MM.1S (cell line): ENCODE results near the gene SIK2.

Source experiments
- DNase-seq: peaks from one replicate; pipeline ENCODE4 v3.0.0-alpha.2; 2015
- H2AFZ ChIP-seq: fragments of 300-600 bp; sonication (generic); 2 replicates; pipeline ENCODE4 v1.6.0; 2016; ENCODE audit warnings: antibody characterized with exemption, low read length
- H3F3A ChIP-seq: fragments of 300-600 bp; sonication (generic); 2 replicates; pipeline ENCODE4 v1.6.1; 2016; ENCODE audit warnings: mild to moderate bottlenecking, antibody characterized with exemption, low read length, moderate library complexity, mixed read lengths; ENCODE audit not compliant: insufficient read depth
- H3K27ac ChIP-seq: fragments of 300-600 bp; sonication (generic); 2 replicates; pipeline ENCODE4 v1.5.1; 2016; ENCODE audit warnings: mild to moderate bottlenecking, low read length
- H3K27me3 ChIP-seq: fragments of 300-600 bp; sonication (generic); replicated peaks from 2 replicates; pipeline ENCODE4 v1.6.0; 2016; ENCODE audit warnings: low read length; ENCODE audit not compliant: insufficient read depth
- H3K36me3 ChIP-seq: fragments of 300-600 bp; sonication (generic); replicated peaks from 2 replicates; pipeline ENCODE4 v1.6.1; 2016; ENCODE audit warnings: mild to moderate bottlenecking, low read length, mixed read lengths; ENCODE audit not compliant: insufficient read depth
- H3K4me1 ChIP-seq: fragments of 300-600 bp; sonication (generic); 2 replicates; pipeline ENCODE4 v1.6.1; 2016; ENCODE audit warnings: low read length, mixed read lengths
- H3K4me2 ChIP-seq: fragments of 300-600 bp; sonication (generic); 2 replicates; pipeline ENCODE4 v1.6.0; 2016; ENCODE audit warnings: low read depth, low read length
- H3K4me3 ChIP-seq: fragments of 300-600 bp; sonication (generic); 2 replicates; pipeline ENCODE4 v1.5.1; 2016; ENCODE audit warnings: low read length, mixed read lengths
- H3K79me2 ChIP-seq: fragments of 300-600 bp; sonication (generic); 2 replicates; pipeline ENCODE4 v1.6.1; 2016; ENCODE audit warnings: mixed run types, low read length, mixed read lengths
- H3K9ac ChIP-seq: fragments of 300-600 bp; sonication (generic); 2 replicates; pipeline ENCODE4 v1.6.1; 2016; ENCODE audit warnings: low read length, mixed read lengths
- H3K9me2 ChIP-seq: fragments of 300-600 bp; sonication (generic); replicated peaks from 2 replicates; pipeline ENCODE4 v1.6.1; 2016; ENCODE audit warnings: mild to moderate bottlenecking, low read length, mixed read lengths; ENCODE audit not compliant: insufficient read depth
- H3K9me3 ChIP-seq: fragments of 300-600 bp; sonication (generic); replicated peaks from 2 replicates; pipeline ENCODE4 v1.6.1; 2016; ENCODE audit warnings: mild to moderate bottlenecking, low read length, mixed read lengths; ENCODE audit not compliant: insufficient read depth
- H4K20me1 ChIP-seq: fragments of 300-600 bp; sonication (generic); 2 replicates; pipeline ENCODE4 v1.6.1; 2016; ENCODE audit warnings: mild to moderate bottlenecking, low read length, moderate library complexity, mixed read lengths; ENCODE audit not compliant: insufficient read depth
- EZH2 ChIP-seq: fragments of 300-600 bp; sonication (generic); optimal IDR thresholded peaks from 2 replicates; pipeline ENCODE3; 2017; ENCODE audit warnings: low read depth, mild to moderate bottlenecking, antibody characterized with exemption, low read length, mixed read lengths
- EZH2phosphoT487 ChIP-seq: fragments of 300-600 bp; sonication (generic); IDR thresholded peaks from 2 replicates; pipeline ENCODE4 v1.6.1; 2018; ENCODE audit warnings: antibody characterized with exemption, low read length
- TF ChIP-seq, protein P1 (sequence below): fragments of 300-600 bp; sonication (generic); IDR thresholded peaks from 2 replicates; pipeline ENCODE4 v1.5.1; 2016; ENCODE audit warnings: antibody characterized with exemption, low read length, mixed read lengths

SIK2 gene

GRCh38 chr11:111620518-111620917 lies 18.3 kb downstream of the SIK2 start:
- H3K9me2 ChIP-seq = no peaks in the 10 kb centered on the region
- TF ChIP-seq EZH2 (no peak), EZH2phosphoT487 (no peak)
- TF ChIP-seq, protein P1, sequence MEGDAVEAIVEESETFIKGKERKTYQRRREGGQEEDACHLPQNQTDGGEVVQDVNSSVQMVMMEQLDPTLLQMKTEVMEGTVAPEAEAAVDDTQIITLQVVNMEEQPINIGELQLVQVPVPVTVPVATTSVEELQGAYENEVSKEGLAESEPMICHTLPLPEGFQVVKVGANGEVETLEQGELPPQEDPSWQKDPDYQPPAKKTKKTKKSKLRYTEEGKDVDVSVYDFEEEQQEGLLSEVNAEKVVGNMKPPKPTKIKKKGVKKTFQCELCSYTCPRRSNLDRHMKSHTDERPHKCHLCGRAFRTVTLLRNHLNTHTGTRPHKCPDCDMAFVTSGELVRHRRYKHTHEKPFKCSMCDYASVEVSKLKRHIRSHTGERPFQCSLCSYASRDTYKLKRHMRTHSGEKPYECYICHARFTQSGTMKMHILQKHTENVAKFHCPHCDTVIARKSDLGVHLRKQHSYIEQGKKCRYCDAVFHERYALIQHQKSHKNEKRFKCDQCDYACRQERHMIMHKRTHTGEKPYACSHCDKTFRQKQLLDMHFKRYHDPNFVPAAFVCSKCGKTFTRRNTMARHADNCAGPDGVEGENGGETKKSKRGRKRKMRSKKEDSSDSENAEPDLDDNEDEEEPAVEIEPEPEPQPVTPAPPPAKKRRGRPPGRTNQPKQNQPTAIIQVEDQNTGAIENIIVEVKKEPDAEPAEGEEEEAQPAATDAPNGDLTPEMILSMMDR = no peak
- no peak overlapping the region for H2AFZ ChIP-seq
- no peaks in the 10 kb centered on the region for H3K27me3 ChIP-seq
- H4K20me1 ChIP-seq = no peaks in the 10 kb centered on the region
- H3K4me3 ChIP-seq = no peak overlapping the region
- no peaks in the 10 kb centered on the region for H3K9me3 ChIP-seq
- no peaks in the 10 kb centered on the region for H3F3A ChIP-seq
- H3K4me1 ChIP-seq = no peaks in the 10 kb centered on the region
- no peaks in the 10 kb centered on the region for H3K79me2 ChIP-seq
- no peak overlapping the region for H3K4me2 ChIP-seq
- no peaks in the 10 kb centered on the region; the same call in 1 of the 2 replicates for H3K36me3 ChIP-seq
- no peak overlapping the region for H3K27ac ChIP-seq
- H3K9ac ChIP-seq = no peak overlapping the region
- DNase-seq = no peak

DNA sequence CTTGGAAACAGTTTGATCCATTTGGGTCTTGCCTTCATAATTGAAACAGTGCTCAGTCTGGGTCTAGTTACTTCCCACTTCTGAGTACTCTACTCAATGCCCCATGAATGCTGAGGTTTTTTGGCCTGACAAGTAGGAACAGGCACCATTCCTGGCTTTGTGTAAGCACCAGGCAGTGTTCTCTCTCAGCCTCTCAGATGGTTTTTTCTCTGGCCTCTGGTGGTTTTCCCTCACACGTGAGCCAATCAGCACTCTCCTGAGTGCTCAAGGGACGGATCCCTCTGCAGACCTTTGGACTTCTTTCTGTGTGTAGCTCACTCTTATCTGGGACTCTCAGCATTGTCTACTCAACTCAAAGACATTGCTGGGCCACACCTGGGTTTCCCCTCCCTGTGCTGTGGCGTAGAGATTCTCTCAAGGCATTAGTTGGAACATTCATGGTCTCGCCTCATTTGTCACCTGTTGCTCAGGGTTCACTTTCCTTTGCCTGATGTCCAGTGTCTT lies 21.3 kb downstream of the SIK2 start:
- Histone ChIP-seq H3K9me3 (no peaks in the 10 kb centered on the region), H3K27ac (no peak overlapping the region), H3K27me3 (no peaks in the 10 kb centered on the region), H3K9me2 (no peaks in the 10 kb centered on the region), H3K36me3 (no peaks in the 10 kb centered on the region), H3K4me3 (no peak overlapping the region), H3K4me2 (no peak overlapping the region), H4K20me1 (no peaks in the 10 kb centered on the region), H3K4me1 (no peaks in the 10 kb centered on the region), H3K9ac (no peak overlapping the region), H3K79me2 (no peaks in the 10 kb centered on the region), H3F3A (no peaks in the 10 kb centered on the region), H2AFZ (no peak overlapping the region)
- TF ChIP-seq, protein P1 = no peak
- TF ChIP-seq EZH2 (no peak), EZH2phosphoT487 (no peak)
- DNase-seq = no peak

GRCh38 chr11:111624608-111625007 lies 22.4 kb downstream of the SIK2 start:
- Histone ChIP-seq H2AFZ (no peak overlapping the region), H3K9ac (no peak overlapping the region), H3K9me2 (no peaks in the 10 kb centered on the region), H3K79me2 (no peaks in the 10 kb centered on the region), H3K27ac (no peak overlapping the region), H3K4me3 (no peak overlapping the region), H4K20me1 (no peaks in the 10 kb centered on the region), H3K27me3 (no peaks in the 10 kb centered on the region), H3F3A (no peaks in the 10 kb centered on the region), H3K9me3 (no peaks in the 10 kb centered on the region), H3K4me2 (no peak overlapping the region), H3K4me1 (no peaks in the 10 kb centered on the region), H3K36me3 (no peaks in the 10 kb centered on the region)
- TF ChIP-seq EZH2phosphoT487 (no peak), EZH2 (no peak)
- TF ChIP-seq, protein P1 = no peak
- no peak for DNase-seq
